ENCODE results near the gene SGO1.
"Not testable (repeated sequence)": the region's sequence is repeated elsewhere in the genome, so short reads cannot be mapped to it uniquely, and the experiment has no call there.

- TF ChIP-seq POLR2AphosphoS5 (IDR thresholded peaks at IDR 0.05; ENCODE audit: low read depth, low read length); RCOR1 (IDR thresholded peaks at IDR 0.05; ENCODE audit: low read length); CTCF (IDR thresholded peaks at IDR 0.05); ZBTB33 (IDR thresholded peaks at IDR 0.05; ENCODE audit: borderline replicate concordance, low read depth); TCF12 (IDR thresholded peaks at IDR 0.05); MXI1 (IDR thresholded peaks at IDR 0.05; ENCODE audit: low read depth, low read length): not testable (repeated sequence)
These were observed 21.9 kb upstream of the SGO1 start for GRCh38 chr3:20207945-20208344.

All from SK-N-SH (cell line).